Activated naive CD8-positive, alpha-beta T cell treated with anti-CD3 and anti-CD28 coated beads, Interleukin-2, amount 50 U/mL, for 16 hours (primary cell): Measurements from ENCODE around the gene SSNA1.

Experiments
- DNase-seq: peaks from one replicate; pipeline ENCODE4 v3.0.0-alpha.2; 2020; ENCODE audit warnings: low read depth, low spot score

SSNA1 gene

GRCh38 chr9:137167747-137168572, 20.5 kb upstream of the SSNA1 start:
- DNase-seq: no peak

GRCh38 chr9:137168573-137168903, 19.9 kb upstream of the SSNA1 start:
- no peak for DNase-seq

- DNase-seq: no peak
Measured at GRCh38 chr9:137168904-137169856, 19.3 kb upstream of the SSNA1 start.

DNA sequence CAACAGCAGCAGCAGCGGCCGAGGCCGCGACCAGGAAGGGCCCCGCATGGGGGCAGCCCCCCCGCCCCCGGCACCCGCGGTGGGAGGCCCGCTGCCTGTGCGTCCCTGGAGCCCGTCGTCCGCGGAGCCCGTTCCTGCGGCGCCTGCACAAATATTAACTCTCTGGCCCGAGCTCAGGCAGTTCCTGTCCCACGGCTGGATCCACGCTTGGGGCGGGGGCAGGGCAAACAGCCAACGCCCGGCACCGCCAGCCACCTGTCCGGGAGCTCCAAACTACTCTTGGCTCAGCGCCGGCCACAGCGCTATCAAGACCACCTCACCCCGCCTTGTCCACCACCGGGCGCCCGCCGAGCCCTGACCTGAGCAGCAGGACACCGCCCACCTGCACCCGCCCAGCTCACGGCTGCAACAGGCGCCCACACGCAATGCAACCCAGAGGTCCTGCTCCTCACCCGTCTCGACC, 18.5 kb upstream of the SSNA1 start, which contains the start of gene LRRC26:
TSS of gene LRRC26 (minus strand) at position 156 of the 463 bp plus-strand sequence. CDS start at position 48, 108 bp downstream.
- DNase-seq: no peak

GRCh38 chr9:137170486-137171148, 17.9 kb upstream of the SSNA1 start:
- DNase-seq: no peak

- no peak for DNase-seq
Measured at GRCh38 chr9:137171149-137171900, 17.2 kb upstream of the SSNA1 start.

GRCh38 chr9:137172901-137173795, 15.3 kb upstream of the SSNA1 start:
- DNase-seq: no peak

DNA sequence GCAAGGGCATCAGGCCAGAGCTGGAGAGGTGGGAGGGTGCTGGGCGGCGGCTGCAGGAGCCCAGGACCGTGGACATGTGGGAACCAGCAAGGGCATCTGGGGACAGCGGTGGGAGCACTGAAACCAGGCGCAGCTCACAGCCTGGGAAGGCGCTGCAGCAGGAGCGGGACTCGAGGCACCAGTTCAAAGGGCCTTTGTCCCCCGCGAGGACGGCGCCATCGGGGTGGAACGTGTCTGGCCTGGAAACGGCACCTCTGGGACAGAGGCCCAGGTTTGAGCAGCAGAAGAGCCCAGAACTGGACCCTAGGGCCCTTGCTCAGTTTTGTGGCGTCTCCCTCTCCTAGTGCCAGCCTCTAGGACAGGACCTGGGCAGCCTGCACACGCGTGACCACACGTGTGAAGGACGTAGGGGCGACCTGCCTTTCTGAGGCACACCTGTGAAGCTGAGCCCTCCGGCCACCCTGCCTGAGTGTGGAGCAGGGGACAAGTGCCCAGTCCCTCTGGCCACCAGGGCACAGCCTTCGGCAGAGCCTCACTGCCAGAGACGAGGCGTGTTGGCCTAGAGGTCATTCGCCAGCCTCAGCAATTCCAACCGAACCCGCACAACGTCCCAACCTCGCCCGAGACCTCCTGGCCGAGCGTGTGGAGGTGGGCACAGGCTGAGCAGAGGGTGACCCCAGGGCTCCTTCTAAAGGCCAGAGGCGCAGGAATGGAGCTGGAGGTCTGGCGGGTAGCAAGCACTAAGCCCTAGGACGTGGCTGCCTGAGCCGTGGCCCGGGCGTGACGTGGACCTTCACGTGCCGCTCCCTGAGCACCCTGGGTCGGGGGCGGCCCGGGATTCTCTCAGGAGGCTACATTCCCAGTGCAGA, 14.4 kb upstream of the SSNA1 start:
- DNase-seq: no peak

GRCh38 chr9:137174722-137175293, 13.7 kb upstream of the SSNA1 start:
- DNase-seq: no peak

DNA sequence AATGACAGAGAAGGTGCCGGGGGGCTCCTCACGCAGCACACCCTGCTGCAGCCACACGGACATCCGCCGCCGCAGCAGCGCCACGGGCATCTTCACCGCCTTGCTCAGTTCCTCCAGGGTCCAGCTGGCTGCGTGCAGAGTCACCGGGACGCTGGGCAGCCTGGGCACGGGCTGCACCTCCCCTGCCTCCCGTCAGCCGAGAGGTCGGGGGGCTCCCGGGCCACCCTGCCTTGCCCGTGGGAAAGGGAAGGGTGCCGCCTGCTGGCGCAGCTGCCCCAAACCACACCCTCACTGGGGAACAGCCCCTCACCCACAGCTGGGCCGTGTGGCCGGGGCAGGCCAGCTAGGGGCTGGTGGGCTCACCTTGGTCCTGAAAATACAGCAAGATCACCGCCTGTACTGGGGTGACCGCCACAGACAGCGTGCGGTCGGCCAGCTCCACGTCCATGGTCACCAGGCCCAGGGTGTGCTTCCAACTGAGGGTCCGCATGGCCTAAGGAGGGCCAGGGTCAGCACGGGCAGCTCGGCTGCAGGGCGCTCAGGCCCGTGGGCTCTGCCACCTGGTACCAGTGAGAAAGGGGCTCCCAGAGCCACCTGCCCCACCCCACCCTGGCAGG, 13.0 kb upstream of the SSNA1 start:
- DNase-seq: no peak

DNA sequence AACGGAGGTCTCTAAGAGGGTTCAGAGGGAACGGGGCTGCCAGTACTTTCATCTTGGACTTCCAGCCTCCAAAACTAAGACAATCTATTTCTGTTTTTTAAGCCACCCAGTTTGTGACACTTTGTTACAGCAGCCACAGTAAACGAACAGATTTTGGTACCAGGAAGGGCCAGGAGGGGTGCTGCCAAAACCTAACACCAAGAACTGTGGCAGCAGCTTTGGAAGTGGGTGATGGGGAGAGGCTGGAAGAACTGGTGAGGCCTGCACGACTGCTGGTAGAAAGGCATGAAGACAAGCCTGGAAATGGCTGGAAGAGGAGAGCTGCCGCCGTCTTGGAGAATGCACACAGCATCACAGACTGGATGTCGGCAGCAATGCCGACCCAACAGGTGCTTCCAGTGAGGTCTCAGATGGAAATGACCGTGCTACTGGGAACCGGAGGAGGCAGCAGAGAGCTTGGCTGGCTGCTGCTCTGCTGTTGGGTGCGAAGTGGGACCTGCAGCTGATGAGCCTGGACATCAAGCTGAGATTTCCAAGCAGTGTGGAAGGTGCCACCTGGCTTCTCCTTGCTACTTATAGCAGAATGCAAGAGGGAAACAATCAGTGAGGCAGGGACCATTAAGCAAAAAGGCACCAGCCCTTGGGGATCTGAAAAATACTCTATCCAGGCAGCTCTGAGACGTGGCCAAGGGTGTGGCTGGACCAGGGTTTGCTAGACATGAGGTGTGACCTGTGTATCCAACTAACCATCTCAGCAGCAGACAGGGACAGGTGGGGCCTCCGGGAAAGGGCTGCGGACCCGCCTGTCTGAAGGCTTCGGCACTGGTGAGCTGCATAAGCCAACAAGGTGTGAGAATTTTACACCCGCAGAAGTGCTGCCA, 11.9 kb upstream of the SSNA1 start:
- DNase-seq: no peak

GRCh38 chr9:137178201-137178938, 10.1 kb upstream of the SSNA1 start:
- DNase-seq: no peak

GRCh38 chr9:137178939-137179630, 9.4 kb upstream of the SSNA1 start:
- DNase-seq: no peak

DNA sequence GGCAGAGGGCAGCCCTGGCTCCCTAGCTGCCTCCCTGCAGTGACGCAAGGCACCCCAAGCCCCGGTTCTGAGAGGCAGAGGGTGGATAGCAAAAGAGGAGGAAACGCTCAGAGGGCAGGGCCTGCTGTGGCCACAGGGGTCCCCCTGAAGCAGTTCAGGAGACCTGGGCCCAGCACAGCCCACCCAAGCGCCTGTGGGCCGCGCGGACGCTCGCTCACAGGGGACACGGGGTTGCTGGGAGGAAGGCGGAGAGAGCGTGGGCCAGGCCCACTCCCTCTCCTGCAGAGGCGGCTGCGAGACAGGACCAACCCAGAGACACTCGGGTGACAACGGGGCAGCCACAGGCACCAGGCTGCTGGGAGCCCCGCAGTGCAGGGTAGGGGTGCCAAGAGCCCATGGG, 8.7 kb upstream of the SSNA1 start:
- no peak for DNase-seq

- DNase-seq: no peak
Measured at GRCh38 chr9:137180491-137180890, 8.0 kb upstream of the SSNA1 start.

DNA sequence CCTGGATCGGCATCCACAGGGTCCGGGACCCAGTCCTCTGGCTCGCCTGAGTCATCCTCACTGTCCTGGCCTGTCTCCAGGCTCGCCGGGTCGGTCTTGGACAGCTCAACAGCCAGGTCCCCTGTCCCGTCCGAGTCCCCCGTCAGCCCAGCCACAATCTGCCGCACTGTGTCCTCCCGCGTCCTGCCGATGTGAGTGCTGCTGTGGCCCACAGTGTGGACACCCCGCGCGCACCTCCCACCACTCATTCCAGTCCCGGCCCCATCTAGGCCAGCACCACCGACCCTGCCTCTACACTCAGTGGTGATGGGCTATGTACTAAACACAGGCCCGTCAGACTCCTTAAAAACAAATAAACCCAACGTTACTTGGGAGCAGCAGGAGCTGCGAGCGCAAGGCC, 6.8 kb upstream of the SSNA1 start:
- no peak for DNase-seq
